Activated CD8-positive, alpha-beta memory T cell treated with anti-CD3 and anti-CD28 coated beads, Interleukin-2, amount 10 ng/mL, durations not matched to agents 7 days and 5 days (primary cell): ENCODE results near the gene PPP3CA. TPM values are rescaled to one million over a fixed set of nuclear protein-coding genes. Genes with fewer than 3 reads are reported as not detected.
"Not testable (repeated sequence)": the region's sequence is repeated elsewhere in the genome, so short reads cannot be mapped to it uniquely, and the experiment has no call there.

Experiments used
- ATAC-seq: fragments of 150-1000 bp; cut with Tn5 transposase; one replicate; pipeline ENCODE4 v1.10.0; 2021; ENCODE audit warnings: moderate library complexity
- CTCF ChIA-PET: fragments of 350-600 bp; sonication (Branson Sonifier 250); formaldehyde crosslinking; loops from one replicate; lab custom pipeline; 2021; ENCODE audit warnings: antibody characterized with exemption; lab: Charles Lee
- DNase-seq: peaks from one replicate; pipeline ENCODE4 v3.0.0-alpha.2; 2020
- H3K27ac Mint-ChIP-seq: one replicate; pipeline ENCODE4 v1.8.0; 2021; ENCODE audit warnings: mild to moderate bottlenecking, mixed read lengths
- H3K27me3 Mint-ChIP-seq: one replicate; pipeline ENCODE4 v1.8.0; 2021; ENCODE audit warnings: mixed read lengths
- H3K36me3 Mint-ChIP-seq: one replicate; pipeline ENCODE4 v1.8.0; 2021; ENCODE audit warnings: mild to moderate bottlenecking, mixed read lengths
- H3K4me1 Mint-ChIP-seq: one replicate; pipeline ENCODE4 v1.8.0; 2021; ENCODE audit warnings: mixed read lengths
- H3K4me3 Mint-ChIP-seq: one replicate; pipeline ENCODE4 v1.8.0; 2021; ENCODE audit warnings: mild to moderate bottlenecking, moderate library complexity, mixed read lengths
- H3K9me3 Mint-ChIP-seq: one replicate; pipeline ENCODE4 v1.8.0; 2022; ENCODE audit warnings: low read depth, mixed read lengths
- total RNA-seq, 2 experiments: library from RNA; stranded (reverse); gene quantifications; one replicate each; pipeline ENCODE4 v1.2.3, GENCODE V29; 2021

Gene PPP3CA
- total RNA-seq, 2 experiments from 2014 or later: 30.4 to 50.9 TPM

DNA sequence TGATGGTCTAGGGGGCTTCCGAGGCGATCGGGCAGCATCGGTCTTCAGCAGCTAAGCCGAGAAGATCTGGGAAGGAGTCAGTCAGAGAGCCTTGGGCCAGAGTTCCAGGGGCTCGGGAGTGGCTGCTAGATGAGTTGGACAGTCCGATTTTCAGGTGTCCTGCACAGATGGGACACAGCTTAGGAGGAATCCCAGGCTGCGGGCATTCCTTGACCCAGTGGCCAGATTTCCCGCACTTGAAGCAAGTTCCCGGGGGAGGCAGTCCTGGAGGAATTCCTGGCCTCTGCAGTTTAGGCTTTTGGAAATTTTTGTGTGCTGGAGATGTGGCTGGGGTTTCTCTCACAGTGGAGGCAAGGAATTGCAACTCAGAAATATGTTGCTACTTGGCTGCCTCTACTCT lies 352.3 kb downstream of the PPP3CA start:
- H3K27me3 Mint-ChIP-seq, H3K4me1 Mint-ChIP-seq, ATAC-seq, H3K27ac Mint-ChIP-seq, H3K36me3 Mint-ChIP-seq, DNase-seq, H3K9me3 Mint-ChIP-seq, CTCF ChIA-PET, H3K4me3 Mint-ChIP-seq: not testable (repeated sequence)

DNA sequence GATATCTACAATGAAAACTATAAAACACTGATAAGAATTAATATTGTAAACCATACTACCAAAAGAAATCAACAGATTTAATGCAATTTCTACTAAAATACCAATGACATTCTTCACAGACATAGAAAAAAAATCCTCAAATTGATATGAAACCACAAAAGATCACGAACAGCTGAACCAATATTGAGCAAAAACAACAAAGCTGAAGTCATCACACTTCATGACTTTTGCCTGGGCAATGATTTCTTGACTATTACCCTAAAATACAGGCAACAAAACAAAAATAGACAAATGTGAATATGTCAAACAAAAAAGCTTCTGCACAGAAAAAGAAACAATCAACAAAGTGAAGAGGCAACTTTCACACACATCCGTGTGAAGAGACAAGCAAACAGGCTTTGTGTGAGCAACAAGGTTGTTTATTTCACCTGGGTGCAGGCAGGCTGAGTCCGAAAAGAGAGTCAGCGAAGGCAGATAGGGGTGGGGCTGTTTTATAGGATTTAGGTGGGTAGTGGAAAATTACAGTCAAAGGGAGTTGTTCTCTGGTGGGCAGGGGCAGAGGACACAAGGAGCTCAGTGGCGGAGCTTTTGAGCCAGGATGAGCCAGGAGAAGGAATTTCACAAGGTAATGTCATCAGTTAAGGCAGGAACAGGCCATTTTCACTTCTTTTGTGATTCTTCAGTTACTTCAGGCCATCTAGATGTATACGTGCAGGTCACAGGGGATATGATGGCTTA lies 355.8 kb downstream of the PPP3CA start:
- H3K9me3 Mint-ChIP-seq, H3K36me3 Mint-ChIP-seq, H3K27me3 Mint-ChIP-seq, H3K27ac Mint-ChIP-seq, H3K4me1 Mint-ChIP-seq, ATAC-seq, DNase-seq, H3K4me3 Mint-ChIP-seq: not testable (repeated sequence)
- CTCF ChIA-PET: interaction anchor here (0.8 kb wide), 1 partner anchor 35 kb away, joined by 3 read pairs; no protein-coding TSS in a partner anchor

DNA sequence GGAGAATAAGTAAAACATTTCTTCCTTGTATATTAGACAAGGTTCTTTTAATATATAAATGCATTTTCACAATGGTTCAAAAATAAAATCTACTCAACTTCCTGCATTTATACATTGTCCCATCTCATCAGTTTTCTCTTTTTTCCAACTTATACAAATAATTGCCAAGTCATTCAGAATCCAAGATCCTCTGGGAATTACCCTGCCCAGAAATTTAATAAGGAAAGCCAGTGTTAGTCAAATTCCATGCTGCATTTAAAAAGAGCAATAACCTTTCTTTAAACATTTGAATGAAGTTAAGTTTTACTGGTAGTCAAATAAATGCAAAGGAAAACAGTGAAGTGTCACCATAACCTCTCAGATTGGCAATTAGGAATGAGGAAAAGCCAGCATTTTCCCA lies 357.9 kb downstream of the PPP3CA start:
- Mint-ChIP-seq H3K27ac (no peak overlapping the region), H3K27me3 (no peaks in the 10 kb centered on the region), H3K4me1 (no peaks in the 10 kb centered on the region), H3K9me3 (no peaks in the 10 kb centered on the region), H3K4me3 (no peak overlapping the region), H3K36me3 (no peaks in the 10 kb centered on the region)
- CTCF ChIA-PET: no interaction called here
- DNase-seq: no peak
- no peak for ATAC-seq

DNA sequence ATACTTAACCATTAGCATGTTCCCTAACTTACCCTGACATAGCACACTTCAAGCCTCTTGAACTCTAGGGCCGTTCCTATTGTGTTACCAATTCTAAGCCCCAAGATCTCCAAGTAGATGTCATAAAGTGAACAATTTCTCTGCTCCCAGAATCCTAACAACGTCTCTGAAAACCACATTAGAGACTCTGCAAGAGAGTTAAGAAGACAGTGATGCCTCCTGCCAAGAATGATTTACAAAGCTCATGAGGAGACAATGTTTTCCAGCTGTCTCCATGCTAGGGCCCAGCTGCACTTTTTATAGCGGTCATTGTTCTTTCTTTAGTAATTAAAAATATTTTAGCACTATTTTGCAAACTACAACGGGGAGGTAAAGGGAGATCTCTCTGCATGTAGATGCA lies 358.4 kb downstream of the PPP3CA start:
- H3K4me3 Mint-ChIP-seq: no peak overlapping the region
- no peaks in the 10 kb centered on the region for H3K27me3 Mint-ChIP-seq
- H3K9me3 Mint-ChIP-seq: no peaks in the 10 kb centered on the region
- H3K4me1 Mint-ChIP-seq: no peaks in the 10 kb centered on the region
- no peak for ATAC-seq
- H3K36me3 Mint-ChIP-seq: no peaks in the 10 kb centered on the region
- no peak overlapping the region for H3K27ac Mint-ChIP-seq
- no peak for DNase-seq
- CTCF ChIA-PET: no interaction called here

DNA sequence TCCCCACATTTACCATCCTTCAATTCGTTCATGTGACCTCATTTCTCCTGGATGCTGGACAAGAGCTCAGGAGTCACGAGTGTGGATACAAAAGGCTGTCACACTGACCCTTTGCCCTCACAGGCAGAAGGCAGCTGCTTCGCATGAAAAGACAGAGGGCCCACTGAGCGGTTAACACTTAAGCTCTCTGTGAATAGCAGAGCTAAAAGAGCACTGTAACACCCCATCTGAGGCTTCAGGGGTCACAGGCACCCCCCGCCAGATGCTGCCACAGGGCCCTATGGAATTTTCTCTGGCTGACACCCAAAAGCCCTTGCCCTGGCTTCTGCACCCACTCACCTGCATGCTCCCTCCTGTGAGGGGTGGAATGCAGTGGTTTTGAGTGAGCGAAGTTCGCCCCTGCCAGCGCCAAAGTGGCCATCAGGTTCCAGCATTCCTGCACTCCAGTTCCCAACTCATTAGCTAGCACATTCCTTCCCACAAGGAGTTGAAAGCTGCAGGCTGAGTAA lies 360.9 kb downstream of the PPP3CA start:
- no peak overlapping the region for H3K27ac Mint-ChIP-seq
- CTCF ChIA-PET: interaction anchor here (1.0 to 1.5 kb wide), 2 partner anchors 12 to 15 kb away, joined by 3 to 5 read pairs; no protein-coding TSS in a partner anchor
- no peaks in the 10 kb centered on the region for H3K9me3 Mint-ChIP-seq
- DNase-seq (no peak), ATAC-seq (no peak)
- H3K27me3 Mint-ChIP-seq: no peaks in the 10 kb centered on the region
- peaks cover 2% of the 10 kb centered on the region for H3K36me3 Mint-ChIP-seq
- H3K4me3 Mint-ChIP-seq: no peak overlapping the region
- H3K4me1 Mint-ChIP-seq: no peaks in the 10 kb centered on the region

DNA sequence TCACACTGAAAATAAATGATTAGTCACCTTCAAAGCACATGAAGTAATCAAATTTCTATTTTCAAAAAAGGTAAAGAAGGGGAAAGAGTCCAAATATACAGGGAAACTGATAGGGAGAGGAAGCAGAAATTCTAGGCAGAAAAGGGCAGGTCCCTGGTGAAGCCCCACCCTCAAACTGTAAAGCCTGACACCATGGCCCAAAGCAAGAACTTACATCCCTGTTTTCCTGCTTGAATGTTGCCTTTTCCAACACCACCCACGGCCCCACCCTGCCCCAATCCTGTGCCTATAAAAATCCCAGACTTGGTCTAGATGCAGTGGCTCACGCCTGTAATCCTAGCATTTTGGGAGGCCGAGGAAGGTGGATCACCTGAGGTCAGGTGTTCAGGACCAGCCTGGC lies 361.8 kb downstream of the PPP3CA start:
- no peak overlapping the region for H3K27ac Mint-ChIP-seq
- CTCF ChIA-PET: interaction anchor here (1.0 kb wide), 1 partner anchor 15 kb away, joined by 5 read pairs; no protein-coding TSS in a partner anchor
- H3K4me1 Mint-ChIP-seq: no peaks in the 10 kb centered on the region
- no peak overlapping the region for H3K4me3 Mint-ChIP-seq
- ATAC-seq (no peak), DNase-seq (no peak)
- H3K27me3 Mint-ChIP-seq: no peaks in the 10 kb centered on the region
- peaks cover 2% of the 10 kb centered on the region for H3K36me3 Mint-ChIP-seq
- H3K9me3 Mint-ChIP-seq: no peaks in the 10 kb centered on the region

DNA sequence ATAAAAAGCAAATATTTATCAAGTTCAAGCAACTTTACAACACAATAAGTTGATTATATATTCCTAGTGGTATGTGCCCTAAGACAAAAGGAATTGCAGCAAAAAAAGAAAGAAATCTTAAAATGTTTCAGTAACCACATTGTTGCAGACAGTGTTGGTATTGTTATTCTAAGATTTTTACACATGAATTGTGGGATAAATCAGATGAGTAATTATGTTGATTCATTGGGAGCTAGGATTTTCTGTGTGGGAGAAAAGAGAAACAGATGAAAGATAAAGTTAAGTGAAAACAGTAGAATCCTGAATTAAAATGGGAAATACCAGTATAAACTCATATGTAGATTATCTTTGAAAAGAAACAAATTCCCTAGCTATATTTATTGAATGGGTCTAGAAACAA lies 362.4 kb downstream of the PPP3CA start:
- no peaks in the 10 kb centered on the region for H3K27me3 Mint-ChIP-seq
- H3K9me3 Mint-ChIP-seq: no peaks in the 10 kb centered on the region
- peaks cover 2% of the 10 kb centered on the region for H3K36me3 Mint-ChIP-seq
- DNase-seq (no peak), ATAC-seq (no peak)
- H3K4me3 Mint-ChIP-seq: no peak overlapping the region
- no peak overlapping the region for H3K27ac Mint-ChIP-seq
- CTCF ChIA-PET: no interaction called here
- no peaks in the 10 kb centered on the region for H3K4me1 Mint-ChIP-seq

DNA sequence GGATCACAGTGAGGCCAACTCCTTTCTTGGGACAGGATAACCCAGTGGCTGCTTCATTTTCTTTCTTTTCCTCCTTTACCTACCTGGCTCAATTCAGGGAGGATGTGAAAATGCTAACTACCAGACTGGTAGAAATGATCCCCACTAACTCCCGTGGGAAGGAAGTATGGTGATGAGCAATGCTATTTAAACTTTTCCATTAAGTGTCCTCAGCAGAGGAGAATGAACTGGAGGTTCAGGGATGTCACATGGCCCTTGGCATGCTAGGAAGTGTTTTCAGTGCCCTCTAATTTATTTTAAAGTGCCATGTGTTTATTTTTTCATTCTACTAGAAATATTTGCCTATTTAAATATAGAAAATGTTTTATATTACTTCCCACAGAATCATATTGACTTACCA lies 363.9 kb downstream of the PPP3CA start:
- H3K4me1 Mint-ChIP-seq: no peaks in the 10 kb centered on the region
- H3K27me3 Mint-ChIP-seq: no peaks in the 10 kb centered on the region
- DNase-seq: no peak
- H3K36me3 Mint-ChIP-seq: peaks cover 2% of the 10 kb centered on the region
- ATAC-seq: no peak
- no peak overlapping the region for H3K4me3 Mint-ChIP-seq
- no peak overlapping the region for H3K27ac Mint-ChIP-seq
- H3K9me3 Mint-ChIP-seq: no peaks in the 10 kb centered on the region
- CTCF ChIA-PET: no interaction called here

DNA sequence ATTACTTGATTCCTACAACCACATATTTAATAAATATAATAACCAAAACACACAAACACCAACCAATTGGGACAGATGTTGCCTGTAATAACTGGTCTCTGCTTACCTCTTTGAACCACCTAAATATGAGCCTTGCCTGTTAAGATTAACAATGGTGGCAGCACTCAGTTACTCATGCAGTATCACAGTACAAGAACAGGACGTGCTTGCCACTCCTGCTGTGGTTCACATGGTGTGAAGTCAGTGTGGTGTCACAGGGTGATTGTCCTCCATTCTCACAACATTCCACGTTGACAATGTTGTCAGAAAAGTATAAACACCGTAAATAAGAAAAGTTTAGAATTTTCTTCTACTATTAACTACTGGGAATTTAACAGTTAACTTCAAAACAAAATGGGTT lies 365.0 kb downstream of the PPP3CA start:
- DNase-seq (no peak), ATAC-seq (no peak)
- H3K27me3 Mint-ChIP-seq: no peaks in the 10 kb centered on the region
- no peaks in the 10 kb centered on the region for H3K4me1 Mint-ChIP-seq
- H3K9me3 Mint-ChIP-seq: no peaks in the 10 kb centered on the region
- H3K4me3 Mint-ChIP-seq: no peak overlapping the region
- CTCF ChIA-PET: no interaction called here
- peaks cover 2% of the 10 kb centered on the region for H3K36me3 Mint-ChIP-seq
- H3K27ac Mint-ChIP-seq: no peak overlapping the region

DNA sequence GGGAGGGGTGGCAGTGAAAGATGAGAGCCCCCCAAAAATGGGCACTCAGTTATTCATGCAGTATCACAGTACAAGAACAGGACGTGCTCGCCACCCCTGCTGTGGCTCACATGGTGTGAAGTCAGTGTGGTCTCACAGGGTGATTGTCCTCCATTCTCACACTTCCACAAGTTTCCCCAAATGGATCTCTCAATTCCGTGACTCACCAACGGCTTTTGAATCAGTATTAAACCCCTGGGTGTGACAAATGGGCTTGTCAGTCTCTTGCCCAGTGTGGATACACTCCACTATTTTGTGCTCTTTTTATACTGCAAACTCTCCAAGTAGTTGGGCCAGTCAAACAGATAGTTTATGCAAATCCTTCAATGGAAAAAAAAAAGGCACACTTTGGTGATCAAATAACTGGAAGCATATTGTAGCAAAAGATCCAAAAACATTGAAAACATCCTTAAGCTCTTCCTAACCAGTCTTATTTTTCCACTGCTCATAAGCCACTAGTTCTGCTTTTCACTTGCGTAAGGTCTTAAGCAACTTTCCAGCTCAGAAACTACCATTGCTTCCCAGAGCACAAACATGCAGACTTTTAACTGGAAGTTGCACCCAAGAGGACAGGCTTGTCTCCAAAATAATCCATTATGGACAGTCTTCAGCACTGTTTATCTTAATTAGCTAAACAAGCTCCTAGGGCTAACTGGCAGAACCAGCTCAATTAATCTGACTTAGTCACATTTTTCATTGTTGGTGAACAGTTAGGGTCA lies 365.7 kb downstream of the PPP3CA start:
- no peak overlapping the region for H3K27ac Mint-ChIP-seq
- ATAC-seq (no peak), DNase-seq (no peak)
- H3K4me1 Mint-ChIP-seq: no peaks in the 10 kb centered on the region
- H3K27me3 Mint-ChIP-seq: no peaks in the 10 kb centered on the region
- H3K4me3 Mint-ChIP-seq: no peak overlapping the region
- CTCF ChIA-PET: no interaction called here
- no peaks in the 10 kb centered on the region for H3K9me3 Mint-ChIP-seq
- H3K36me3 Mint-ChIP-seq: peaks cover 2% of the 10 kb centered on the region

DNA sequence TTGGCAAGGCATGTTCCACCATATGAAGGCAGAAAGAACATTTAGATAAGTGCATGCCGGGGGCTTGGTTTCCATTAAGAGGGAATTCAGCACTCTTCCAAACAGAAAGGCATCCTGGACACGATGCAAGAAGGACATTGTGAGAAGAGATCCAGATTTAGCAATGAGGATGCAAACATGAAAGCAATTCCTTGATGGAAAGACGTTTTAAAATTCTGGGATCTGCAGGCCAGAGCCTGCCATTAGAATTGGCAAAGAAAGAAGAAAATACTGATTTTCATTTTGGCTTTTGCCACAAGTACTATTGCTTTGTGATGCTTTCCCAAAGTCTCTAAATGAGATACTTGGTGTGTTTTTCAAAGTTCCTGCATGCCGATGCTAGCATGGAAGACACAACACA lies 367.6 kb downstream of the PPP3CA start:
- DNase-seq: no peak
- no peak overlapping the region for H3K27ac Mint-ChIP-seq
- H3K4me3 Mint-ChIP-seq: no peak overlapping the region
- H3K36me3 Mint-ChIP-seq: peaks cover 2% of the 10 kb centered on the region
- no peaks in the 10 kb centered on the region for H3K4me1 Mint-ChIP-seq
- no peak for ATAC-seq
- CTCF ChIA-PET: interaction anchor here (0.7 kb wide), 1 partner anchor 132 kb away, joined by 3 read pairs; no protein-coding TSS in a partner anchor
- H3K9me3 Mint-ChIP-seq: no peaks in the 10 kb centered on the region
- no peaks in the 10 kb centered on the region for H3K27me3 Mint-ChIP-seq

DNA sequence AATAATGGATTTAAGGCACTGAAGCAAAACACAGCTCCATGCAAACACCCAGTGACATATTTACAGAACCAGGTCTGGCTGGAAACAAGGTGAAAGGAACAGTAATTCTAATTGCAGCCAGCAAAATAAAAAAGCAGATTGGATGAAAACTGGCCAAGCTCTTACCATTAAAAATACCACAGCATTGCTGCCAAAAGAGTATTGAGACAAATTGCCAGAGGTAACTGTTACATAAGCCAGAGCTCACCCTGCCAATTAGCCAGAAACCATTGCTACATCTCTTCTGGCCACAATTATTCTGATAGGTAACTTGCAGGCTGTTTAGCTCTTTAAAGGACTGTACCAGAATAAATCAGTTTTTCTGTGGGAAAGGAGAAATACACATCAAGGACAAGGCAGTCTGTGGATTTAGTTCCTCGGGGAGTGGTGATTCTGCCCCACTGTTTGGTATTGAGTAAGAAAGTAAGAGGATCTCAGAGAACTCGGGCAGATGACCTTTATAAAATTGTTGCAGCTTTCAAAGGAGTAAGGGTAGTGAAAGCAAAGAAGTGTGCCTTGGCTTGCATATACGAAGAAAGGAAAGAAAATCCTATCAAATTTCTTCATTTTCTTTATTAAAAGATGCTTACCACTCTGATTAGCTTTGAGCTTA lies 369.5 kb downstream of the PPP3CA start:
- Mint-ChIP-seq H3K36me3 (peaks cover 2% of the 10 kb centered on the region), H3K27ac (no peak overlapping the region), H3K9me3 (no peaks in the 10 kb centered on the region), H3K27me3 (no peaks in the 10 kb centered on the region), H3K4me1 (no peaks in the 10 kb centered on the region), H3K4me3 (no peak overlapping the region)
- CTCF ChIA-PET: no interaction called here
- ATAC-seq: no peak
- DNase-seq: no peak

DNA sequence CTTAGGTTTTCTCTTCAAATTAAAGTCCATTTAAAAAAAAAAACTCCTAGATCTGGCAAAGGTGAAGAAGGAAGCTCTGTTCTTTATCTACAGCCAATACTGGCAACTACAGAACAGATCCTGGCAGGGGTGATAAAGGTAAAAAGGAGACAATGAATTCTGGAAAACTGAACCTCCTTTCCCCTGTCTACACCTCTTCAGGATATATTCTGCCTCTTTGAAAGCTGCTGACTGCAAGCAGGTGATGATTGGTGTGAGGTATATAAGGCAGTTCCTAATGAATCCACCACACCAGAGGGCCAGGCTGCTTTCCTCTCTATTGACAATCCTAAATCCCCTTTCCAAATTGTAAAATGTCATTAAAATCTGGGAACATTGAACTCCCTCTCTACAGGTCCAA lies 370.1 kb downstream of the PPP3CA start:
- no peak for ATAC-seq
- Mint-ChIP-seq H3K9me3 (no peaks in the 10 kb centered on the region), H3K27ac (no peak overlapping the region), H3K4me3 (no peak overlapping the region), H3K36me3 (no peaks in the 10 kb centered on the region), H3K27me3 (no peaks in the 10 kb centered on the region), H3K4me1 (no peaks in the 10 kb centered on the region)
- CTCF ChIA-PET: no interaction called here
- no peak for DNase-seq
